HG02970 (cell line): ENCODE data around the gene MSX1.

Experiments used
- ATAC-seq: cut with Tn5 transposase; IDR thresholded peaks from one replicate; pipeline ENCODE4 v1.9.1; 2021; ENCODE audit warnings: mild to moderate bottlenecking, moderate library complexity, moderate number of reproducible peaks; ENCODE audit not compliant: unreplicated experiment, low FRiP score

MSX1 gene

GRCh38 chr4:4838936-4839810, 20.3 kb upstream of the MSX1 start:
- no peak for ATAC-seq

DNA sequence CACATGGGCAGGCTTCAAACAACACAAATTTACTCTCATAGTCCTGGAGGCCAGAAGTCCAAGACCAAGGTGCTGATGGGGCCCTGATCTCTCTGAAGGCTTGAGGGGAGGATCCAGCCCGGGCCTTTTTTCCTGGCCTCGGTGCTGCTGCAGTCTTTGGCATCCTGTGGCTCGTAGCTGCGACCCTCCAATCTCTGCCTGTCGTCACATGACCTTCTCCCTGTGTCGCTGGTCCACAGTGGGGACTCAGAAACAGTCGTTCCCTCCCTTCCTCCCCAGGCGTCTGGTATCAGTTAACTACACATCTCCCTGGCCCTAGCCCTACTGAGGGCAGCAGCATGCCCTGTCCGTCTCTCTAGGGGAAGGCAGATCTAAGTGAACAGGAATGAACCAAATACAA, 19.1 kb upstream of the MSX1 start:
- no peak for ATAC-seq

DNA sequence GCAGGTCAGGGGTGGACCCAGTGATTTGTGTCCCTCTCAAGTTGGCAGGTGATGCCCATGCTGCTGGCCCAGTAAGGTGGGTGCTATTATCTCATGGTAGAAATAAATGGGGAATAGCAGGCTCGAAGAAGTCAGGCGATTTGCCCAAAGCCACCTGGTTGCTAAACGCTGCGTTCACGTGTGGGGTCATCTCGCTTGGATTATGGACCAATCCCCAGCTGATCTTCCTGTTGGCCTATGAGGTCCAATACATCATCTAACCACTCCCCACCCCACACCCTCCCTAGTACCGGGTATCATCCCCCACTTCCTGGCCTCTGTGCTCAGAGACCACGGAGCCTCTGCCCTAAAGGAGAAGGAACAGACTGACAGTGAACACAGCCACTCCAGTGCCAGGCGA, 18.3 kb upstream of the MSX1 start:
- no peak for ATAC-seq

- ATAC-seq, result no peak
Observed at GRCh38 chr4:4842476-4843441, 16.7 kb upstream of the MSX1 start.

GRCh38 chr4:4843635-4844291, 15.7 kb upstream of the MSX1 start:
- no peak for ATAC-seq

GRCh38 chr4:4845027-4845426, 14.4 kb upstream of the MSX1 start:
- no peak for ATAC-seq

DNA sequence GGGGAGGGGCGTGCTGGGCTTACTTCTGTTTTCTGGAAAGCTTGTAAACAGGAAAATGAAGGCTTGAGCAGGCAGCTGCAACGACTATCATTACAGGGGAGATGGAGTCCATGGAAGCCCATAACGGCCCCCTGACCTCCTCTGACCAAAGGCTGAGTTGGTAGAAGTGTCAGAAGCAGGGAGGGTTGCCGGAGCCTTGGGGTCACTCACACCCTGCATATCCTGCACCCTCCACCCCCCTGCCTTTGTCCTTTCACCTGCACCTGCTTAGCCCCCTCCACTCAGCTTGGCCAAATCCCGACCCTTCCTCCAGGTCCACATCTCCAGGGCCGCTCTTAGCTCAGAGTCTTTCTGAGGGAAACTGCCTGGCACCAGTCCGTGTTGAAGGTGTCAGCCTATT, 12.5 kb upstream of the MSX1 start:
- no peak for ATAC-seq

- no peak for ATAC-seq
Observed at GRCh38 chr4:4848540-4848939, 10.9 kb upstream of the MSX1 start.

- ATAC-seq, result no peak
Observed at GRCh38 chr4:4849106-4849505, 10.4 kb upstream of the MSX1 start.

DNA sequence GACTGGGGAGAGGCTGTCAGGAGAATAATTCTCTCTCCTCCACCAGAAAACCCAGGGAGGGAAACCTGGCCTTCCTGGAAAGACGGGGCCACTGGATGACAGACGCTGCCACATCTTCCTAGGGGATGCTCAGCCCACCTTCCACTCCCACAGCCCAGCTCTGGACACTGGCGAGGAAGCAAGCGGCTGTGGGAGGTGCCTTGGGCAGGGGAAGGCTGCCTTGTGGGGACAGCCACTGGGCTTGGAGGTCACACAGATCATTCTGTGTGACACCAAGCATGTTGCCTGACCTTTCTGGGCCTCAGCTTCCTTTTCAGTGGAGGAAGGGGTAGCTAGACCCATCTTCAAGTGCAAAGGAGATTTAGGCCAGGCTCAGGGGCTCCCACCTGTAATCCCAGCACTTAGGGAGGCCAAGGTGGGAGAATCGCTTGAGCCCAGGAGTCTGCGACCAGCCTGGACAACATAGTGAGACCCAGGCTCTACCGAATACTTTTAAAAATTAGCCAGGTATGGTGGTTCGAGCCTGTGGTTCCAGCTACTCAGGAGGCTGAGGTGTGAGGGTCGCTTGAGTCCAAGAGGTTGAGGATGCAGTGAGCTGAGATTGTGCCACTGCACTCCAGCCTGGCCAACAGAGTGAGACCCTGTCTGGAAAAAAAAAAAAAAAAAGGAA, 9.8 kb upstream of the MSX1 start:
- no peak for ATAC-seq

DNA sequence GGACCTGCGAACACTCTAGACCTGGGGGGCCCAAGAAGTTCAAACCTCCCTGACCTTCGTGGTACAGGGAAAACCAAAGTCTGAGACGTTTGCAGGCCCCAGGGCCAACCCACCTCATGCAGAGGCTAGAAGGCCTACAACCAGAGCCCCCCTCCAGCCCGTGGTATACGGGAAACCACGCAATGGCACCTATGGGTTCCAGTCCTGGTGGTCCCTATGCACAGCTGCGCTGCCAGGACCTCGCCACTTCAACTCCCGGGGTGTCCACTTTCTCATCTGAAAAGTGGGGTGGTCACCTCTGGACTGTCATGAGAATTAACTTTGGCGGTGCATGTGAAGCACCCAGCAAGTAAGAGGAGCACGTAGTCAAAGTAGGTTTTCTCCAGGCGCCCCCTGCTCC, 8.4 kb upstream of the MSX1 start:
- ATAC-seq, result no peak

DNA sequence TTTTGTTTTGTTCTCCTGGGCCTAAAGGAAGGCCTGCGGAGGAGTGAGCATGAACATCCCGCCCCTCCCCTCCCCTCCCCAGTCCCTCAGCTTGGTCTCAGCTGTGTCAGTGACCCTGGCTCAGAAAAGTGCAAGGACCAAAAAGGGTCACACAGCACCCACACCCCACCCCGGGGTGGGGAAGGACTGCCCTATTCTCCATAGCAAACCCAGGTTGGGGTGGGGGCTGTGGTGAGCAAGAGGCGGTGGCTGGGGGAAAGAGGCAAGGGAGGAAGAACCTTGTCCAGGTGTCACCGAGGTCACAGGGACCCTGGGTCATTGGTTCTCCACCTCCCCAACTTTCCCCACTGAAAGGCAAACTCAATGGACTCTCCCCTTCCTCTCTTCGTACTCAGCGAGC, 7.6 kb upstream of the MSX1 start:
- ATAC-seq, result no peak

DNA sequence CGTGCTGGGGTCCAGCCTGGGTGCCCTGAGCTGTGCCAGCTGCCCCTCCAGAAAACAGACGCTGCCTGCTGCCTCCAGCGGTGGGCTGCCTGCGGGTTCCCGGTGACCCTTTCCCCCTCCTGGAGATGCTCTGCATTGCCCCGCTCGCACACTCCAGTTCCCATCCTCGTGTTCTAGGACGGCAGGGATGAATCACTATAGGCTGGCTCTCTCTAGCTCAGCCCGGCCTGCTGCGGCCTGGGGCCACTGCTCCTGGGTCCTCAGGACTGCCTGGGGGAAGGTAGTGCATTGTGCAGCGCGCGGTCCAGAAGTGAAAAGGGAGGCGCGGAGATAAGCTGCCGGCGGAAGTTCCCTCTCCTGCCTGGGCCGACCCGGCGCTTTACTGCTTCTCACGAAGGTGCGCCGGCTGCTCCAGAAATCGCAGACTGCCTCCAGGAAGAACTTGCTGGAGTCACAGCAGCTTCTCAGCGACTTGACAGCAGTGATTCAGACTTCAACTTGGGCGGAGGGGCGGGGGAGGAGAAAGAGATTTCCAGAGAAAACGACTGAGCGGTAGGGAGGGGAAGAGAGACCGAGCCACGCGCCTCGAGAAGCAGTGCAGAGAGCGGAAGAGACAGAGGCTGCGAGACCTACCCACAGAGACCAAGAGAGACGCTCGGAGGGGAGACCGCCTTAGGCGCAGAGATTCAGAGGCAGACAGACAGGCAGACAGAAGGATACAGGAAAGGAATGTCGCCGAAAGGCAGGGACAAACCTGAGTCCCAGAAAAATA, 6.7 kb upstream of the MSX1 start:
- ATAC-seq, result no peak

GRCh38 chr4:4853371-4853823, 6.1 kb upstream of the MSX1 start:
- ATAC-seq, result no peak

DNA sequence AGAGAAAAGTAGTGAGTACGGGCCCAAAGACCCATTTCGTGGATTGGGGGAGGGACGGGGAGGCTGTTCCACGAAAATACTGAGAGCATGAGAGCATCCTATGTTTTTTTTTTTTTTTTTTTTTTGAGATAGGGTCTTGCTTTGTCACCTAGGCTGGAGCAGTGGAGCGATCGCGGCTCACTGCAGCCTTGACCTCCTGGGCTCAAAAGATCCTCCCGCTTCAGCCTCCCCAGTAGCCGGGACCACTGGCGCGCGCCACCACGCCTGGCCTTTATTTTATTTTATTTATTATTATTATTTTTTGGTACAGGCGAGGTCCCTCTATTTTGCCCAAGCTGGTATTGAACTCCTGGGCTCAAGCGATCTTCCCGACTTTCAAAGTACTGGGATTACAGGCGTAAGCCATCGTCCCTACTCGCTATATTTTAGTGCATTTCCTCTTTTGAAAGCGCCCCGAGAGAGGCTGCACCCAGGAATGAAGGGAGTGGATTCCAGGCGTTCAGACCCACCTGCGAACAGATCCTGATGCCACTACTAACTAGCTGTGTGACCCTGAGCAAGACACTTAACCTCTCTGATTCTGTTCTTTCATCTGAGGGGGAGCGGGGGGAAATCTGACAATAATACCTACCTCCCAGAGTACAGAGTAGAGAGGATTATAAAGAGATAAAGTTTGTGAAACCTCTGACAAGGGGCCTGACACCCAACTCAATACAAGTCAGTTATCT, 5.4 kb upstream of the MSX1 start:
- ATAC-seq, result no peak

GRCh38 chr4:4854649-4855295, 4.7 kb upstream of the MSX1 start:
- no peak for ATAC-seq

GRCh38 chr4:4855301-4856070, 4.0 kb upstream of the MSX1 start:
- no peak for ATAC-seq
